ENCODE data around the gene CPLX4. TPM values are rescaled to one million over a fixed set of nuclear protein-coding genes. Genes with fewer than 3 reads are reported as not detected.
A peak's percentile ranks its signal among the peaks of the same experiment; 100 is the strongest.

The CPLX4 gene
- total and polyA plus RNA-seq, 4 donors, result 0.01 TPM; not detected in 3

GRCh38 chr18:59265246-59265973, 53.0 kb downstream of the CPLX4 start:
- H3K4me3 ChIP-seq, result no peak overlapping the region
- ATAC-seq (ENCODE audit: insufficient read depth, low FRiP score), result peak; percentile 38
- H3K27me3 ChIP-seq (ENCODE audit: control insufficient read depth in 3 of 3, insufficient read depth in 3 of 3, low read length in 2 of 3), result peaks cover 5 to 77% (median 75%) of the 10 kb centered on the region in 3 donors

GRCh38 chr18:59264651-59265245, 53.7 kb downstream of the CPLX4 start:
- WGBS, 2 donors, result 8% methylated on average over 41 of the region's 41 CpGs
- H3K9ac ChIP-seq (ENCODE audit: insufficient read depth in 1 of 2, low read length in 2 of 2), result no peak overlapping the region
- H3K9me3 ChIP-seq (ENCODE audit: control insufficient read depth in 4 of 4, insufficient read depth in 3 of 4, low read length in 3 of 4), result peaks cover 0 to 11% (median 0%) of the 10 kb centered on the region in 4 donors
- H3K27me3 ChIP-seq (ENCODE audit: control insufficient read depth in 3 of 3, insufficient read depth in 3 of 3, low read length in 2 of 3), result peaks cover 5 to 71% (median 68%) of the 10 kb centered on the region in 3 donors
- no peak overlapping the region for H3K27ac ChIP-seq (ENCODE audit: low read depth in 1 of 2, low read length in 1 of 2)
- ATAC-seq (ENCODE audit: insufficient read depth, low FRiP score) (no peak), DNase-seq (no peak)
- H3K4me1 ChIP-seq (ENCODE audit: control insufficient read depth in 5 of 5, insufficient read depth in 5 of 5, low read length in 5 of 5), result peaks cover 0 to 16% (median 0%) of the 10 kb centered on the region in 5 donors
- no peak overlapping the region for H3K4me3 ChIP-seq
- H3K36me3 ChIP-seq (ENCODE audit: control insufficient read depth in 4 of 4, insufficient read depth in 4 of 4, low read length in 4 of 4), result no peaks in the 10 kb centered on the region
- no peak for TF ChIP-seq CTCF (IDR thresholded peaks at IDR 0.05; ENCODE audit: control extremely low read depth, extremely low read depth)

More at GRCh38 chr18:59265246-59265973, 53.0 kb downstream of the CPLX4 start:
- no peak overlapping the region for H3K9ac ChIP-seq (ENCODE audit: insufficient read depth in 1 of 2, low read length in 2 of 2)
- DNase-seq, result no peak
- peaks cover 0 to 11% (median 0%) of the 10 kb centered on the region in 4 donors for H3K9me3 ChIP-seq (ENCODE audit: control insufficient read depth in 4 of 4, insufficient read depth in 3 of 4, low read length in 3 of 4)
- H3K27ac ChIP-seq (ENCODE audit: low read depth in 1 of 2, low read length in 1 of 2), result no peak overlapping the region
- WGBS, 2 donors, result 3 to 4% methylated on average over 38 of the region's 38 CpGs
- H3K4me1 ChIP-seq (ENCODE audit: control insufficient read depth in 5 of 5, insufficient read depth in 5 of 5, low read length in 5 of 5), result peaks cover 0 to 17% (median 0%) of the 10 kb centered on the region in 5 donors
- TF ChIP-seq CTCF (IDR thresholded peaks at IDR 0.05; ENCODE audit: control extremely low read depth, extremely low read depth), result no peak
- H3K36me3 ChIP-seq (ENCODE audit: control insufficient read depth in 4 of 4, insufficient read depth in 4 of 4, low read length in 4 of 4), result no peaks in the 10 kb centered on the region

- Histone ChIP-seq H3K9ac (ENCODE audit: insufficient read depth in 1 of 2, low read length in 2 of 2) (no peak overlapping the region), H3K9me3 (ENCODE audit: control insufficient read depth in 4 of 4, insufficient read depth in 3 of 4, low read length in 3 of 4) (peaks cover 0 to 11% (median 0%) of the 10 kb centered on the region in 4 donors), H3K4me1 (ENCODE audit: control insufficient read depth in 5 of 5, insufficient read depth in 5 of 5, low read length in 5 of 5) (peaks cover 0 to 11% (median 0%) of the 10 kb centered on the region in 5 donors), H3K4me3 (no peak overlapping the region), H3K27me3 (ENCODE audit: control insufficient read depth in 3 of 3, insufficient read depth in 3 of 3, low read length in 2 of 3) (peaks cover 5 to 65% (median 64%) of the 10 kb centered on the region in 3 donors), H3K27ac (ENCODE audit: low read depth in 1 of 2, low read length in 1 of 2) (no peak overlapping the region), H3K36me3 (ENCODE audit: control insufficient read depth in 4 of 4, insufficient read depth in 4 of 4, low read length in 4 of 4) (no peaks in the 10 kb centered on the region)
- no peak for TF ChIP-seq CTCF (IDR thresholded peaks at IDR 0.05; ENCODE audit: control extremely low read depth, extremely low read depth)
- 7 to 8% methylated on average over 17 of the region's 17 CpGs for WGBS, 2 donors
- DNase-seq (no peak), ATAC-seq (ENCODE audit: insufficient read depth, low FRiP score) (no peak)
These were observed 54.3 kb downstream of the CPLX4 start for GRCh38 chr18:59264121-59264571.
